PC-9 (cell line): ENCODE measurements around the gene RTEL1. TPM values are rescaled to one million over a fixed set of nuclear protein-coding genes. Genes with fewer than 3 reads are reported as not detected.
A peak's percentile ranks its signal among the peaks of the same experiment; 100 is the strongest.
"Not testable (repeated sequence)": the region's sequence is repeated elsewhere in the genome, so short reads cannot be mapped to it uniquely, and the experiment has no call there.

Experiments used
- BruUV-seq: library from RNA; stranded (reverse); fragments of 400-500 nt; replicated peaks from 2 replicates; lab custom pipeline; 2021; lab: Mats Ljungman, UMichigan
- CTCF ChIA-PET: fragments of 300-600 bp; sonication (Branson Sonifier 250); formaldehyde crosslinking; loops from one replicate; lab custom pipeline; 2022; ENCODE audit warnings: antibody characterized with exemption; lab: Charles Lee
- POLR2A ChIA-PET: fragments of 300-600 bp; sonication (Branson Sonifier 250); formaldehyde crosslinking; loops from one replicate; lab custom pipeline; 2022; ENCODE audit warnings: antibody characterized with exemption; ENCODE audit not compliant: unreplicated experiment; lab: Charles Lee
- DNase-seq, 2 experiments: peaks; one replicate each; pipeline versions ENCODE4 v3.0.0 to v3.0.0-alpha.2; 2015 to 2022; ENCODE audit warnings: mixed read lengths in 1 of 2
- H2AFZ ChIP-seq: fragments of 200-600 bp; sonication (generic); 2 replicates; pipeline ENCODE4 v1.8.1; 2017; ENCODE audit warnings: antibody characterized with exemption
- H3F3A ChIP-seq: fragments of 200-600 bp; sonication (generic); 2 replicates; pipeline ENCODE4 v1.8.1; 2017; ENCODE audit warnings: antibody characterized with exemption, mild to moderate bottlenecking, low read depth; ENCODE audit not compliant: insufficient read depth
- H3K27ac ChIP-seq: fragments of 200-600 bp; sonication (generic); 2 replicates; pipeline ENCODE4 v1.6.1; 2016; ENCODE audit warnings: mixed run types
- H3K27me3 ChIP-seq: fragments of 200-600 bp; sonication (generic); 2 replicates; pipeline ENCODE4 v1.6.1; 2016; ENCODE audit warnings: low read depth, mixed run types; ENCODE audit not compliant: insufficient read depth
- H3K36me3 ChIP-seq: fragments of 200-600 bp; sonication (generic); 2 replicates; pipeline ENCODE4 v1.6.1; 2016; ENCODE audit warnings: low read depth, mixed run types
- H3K4me1 ChIP-seq: fragments of 200-600 bp; sonication (generic); replicated peaks from 2 replicates; pipeline ENCODE4 v1.6.1; 2016; ENCODE audit warnings: mixed run types; ENCODE audit not compliant: insufficient read depth
- H3K4me2 ChIP-seq: fragments of 200-600 bp; sonication (generic); 2 replicates; pipeline ENCODE4 v1.6.1; 2017; ENCODE audit warnings: mixed run types
- H3K4me3 ChIP-seq: fragments of 200-600 bp; sonication (generic); 2 replicates; pipeline ENCODE4 v1.6.1; 2016; ENCODE audit warnings: mixed run types
- H3K79me2 ChIP-seq: fragments of 200-600 bp; sonication (generic); 2 replicates; pipeline ENCODE4 v1.6.1; 2017; ENCODE audit warnings: low read depth, mixed run types
- H3K9me2 ChIP-seq: fragments of 200-600 bp; sonication (generic); 2 replicates; pipeline ENCODE4 v1.8.1; 2017; ENCODE audit warnings: mild to moderate bottlenecking; ENCODE audit not compliant: insufficient read depth
- H3K9me3 ChIP-seq: fragments of 200-600 bp; sonication (generic); 2 replicates; pipeline ENCODE4 v1.8.1; 2016; ENCODE audit warnings: low read depth; ENCODE audit not compliant: insufficient read depth
- H4K20me1 ChIP-seq: fragments of 200-600 bp; sonication (generic); 2 replicates; pipeline ENCODE4 v1.8.1; 2017; ENCODE audit not compliant: insufficient read depth
- CTCF ChIP-seq: fragments of 200-600 bp; sonication (generic); conservative IDR thresholded peaks from 2 replicates; pipeline ENCODE4 v1.6.1; 2017; ENCODE audit warnings: mixed run types, antibody characterized with exemption, mild to moderate bottlenecking, moderate library complexity
- EZH2 ChIP-seq: fragments of 200-600 bp; sonication (generic); IDR thresholded peaks from 2 replicates; pipeline ENCODE4 v1.8.0; 2017; ENCODE audit warnings: antibody characterized with exemption, low read depth
- intact Hi-C: fragments of 100-400 bp; cut with micrococcal nuclease; formaldehyde crosslinking; loops from one replicate; pipeline ENCODE4 v1.10.0; 2022; ENCODE audit not compliant: unreplicated experiment
- total RNA-seq: library from RNA; stranded (reverse); gene quantifications from 2 replicates; pipeline ENCODE4 v1.2.3, GENCODE V29; 2021

RTEL1 gene
- total RNA-seq, 1 experiment from 2014 or later = 36.0 TPM

GRCh38 chr20:63657260-63657936 is 714 bp upstream of the RTEL1 start:
- H3K27ac ChIP-seq = no peak overlapping the region
- intact Hi-C loops = no loop called here
- H3K4me2 ChIP-seq = peak overlapping the region; percentile 96
- H3K79me2 ChIP-seq = peaks cover 25% of the 10 kb centered on the region
- H3K4me1 ChIP-seq = peaks cover 18% of the 10 kb centered on the region
- no peaks in the 10 kb centered on the region for H4K20me1 ChIP-seq
- no peaks in the 10 kb centered on the region for H3K9me3 ChIP-seq
- H3K27me3 ChIP-seq = no peaks in the 10 kb centered on the region
- ChIA-PET CTCF (interaction anchor here (1.2 to 1.3 kb wide), 2 partner anchors 16 to 120 kb away, joined by 3 to 9 read pairs; partner anchors contain the start of gene PTK6), POLR2A (interaction anchor here (0.5 kb wide), 1 partner anchor 399 kb away, joined by 3 read pairs; no protein-coding TSS in a partner anchor)
- no peaks in the 10 kb centered on the region for H3K9me2 ChIP-seq
- H3K36me3 ChIP-seq = peaks cover 8% of the 10 kb centered on the region
- peaks cover 7% of the 10 kb centered on the region for H3F3A ChIP-seq
- peak overlapping the region; percentile 92 for H2AFZ ChIP-seq
- no TSS peak for BruUV-seq
- TF ChIP-seq EZH2 (no peak), CTCF (no peak)
- no peak for DNase-seq
- peak overlapping the region; percentile 90; the same call in 1 of the 2 replicates for H3K4me3 ChIP-seq

- Histone ChIP-seq H3K4me3 (peak overlapping the region; percentile 90), H3K9me3 (no peaks in the 10 kb centered on the region), H3K4me2 (peak overlapping the region; percentile 96), H3K79me2 (peaks cover 25% of the 10 kb centered on the region), H2AFZ (peak overlapping the region; percentile 92), H4K20me1 (no peaks in the 10 kb centered on the region), H3K27ac (no peak overlapping the region), H3K27me3 (no peaks in the 10 kb centered on the region), H3K9me2 (no peaks in the 10 kb centered on the region), H3F3A (peaks cover 7% of the 10 kb centered on the region; the same call in 1 of the 2 replicates), H3K36me3 (peaks cover 8% of the 10 kb centered on the region), H3K4me1 (peaks cover 18% of the 10 kb centered on the region)
- CTCF ChIA-PET = interaction anchor here (0.6 to 1.3 kb wide), 4 partner anchors 17 to 444 kb away, joined by 3 to 9 read pairs (median 4); partner anchors contain the start of gene PTK6
- TSS peak; percentile 42 for BruUV-seq
- POLR2A ChIA-PET = interaction anchor here (0.8 to 1.0 kb wide), 2 partner anchors 40 to 206 kb away, joined by 3 to 5 read pairs; partner anchors contain the start of gene TPD52L2
- intact Hi-C loops = loop anchor here (1.0 kb wide), 1 partner anchor 24 kb away; no protein-coding TSS in a partner anchor
- TF ChIP-seq EZH2 (no peak), CTCF (no peak)
- DNase-seq = no peak
These were observed 656 bp downstream of the RTEL1 start for GRCh38 chr20:63658749-63659187.

GRCh38 chr20:63659370-63659769 is 1.3 kb downstream of the RTEL1 start:
- POLR2A ChIA-PET = no interaction called here
- H2AFZ ChIP-seq = peak overlapping the region; percentile 92
- peaks cover 25% of the 10 kb centered on the region for H3K79me2 ChIP-seq
- no peak overlapping the region for H3K27ac ChIP-seq
- DNase-seq = no peak
- peak overlapping the region; percentile 96 for H3K4me2 ChIP-seq
- no peaks in the 10 kb centered on the region for H3K9me3 ChIP-seq
- H3K9me2 ChIP-seq = no peaks in the 10 kb centered on the region
- peaks cover 6% of the 10 kb centered on the region; the same call in 1 of the 2 replicates for H3F3A ChIP-seq
- H3K4me3 ChIP-seq = peak overlapping the region; percentile 90
- BruUV-seq = no TSS peak
- H3K4me1 ChIP-seq = peaks cover 18% of the 10 kb centered on the region
- no peak for TF ChIP-seq CTCF
- no peak for TF ChIP-seq EZH2
- CTCF ChIA-PET = no interaction called here
- intact Hi-C loops = no loop called here
- H3K27me3 ChIP-seq = no peaks in the 10 kb centered on the region
- H3K36me3 ChIP-seq = peaks cover 8% of the 10 kb centered on the region
- H4K20me1 ChIP-seq = no peaks in the 10 kb centered on the region

GRCh38 chr20:63660174-63660573 is 2.1 kb downstream of the RTEL1 start:
- POLR2A ChIA-PET, H3K27ac ChIP-seq, H3F3A ChIP-seq, CTCF ChIA-PET, H3K4me3 ChIP-seq, H3K27me3 ChIP-seq, H3K9me2 ChIP-seq, H4K20me1 ChIP-seq, H3K9me3 ChIP-seq, H3K36me3 ChIP-seq, BruUV-seq, intact Hi-C loops, H2AFZ ChIP-seq, DNase-seq, H3K4me2 ChIP-seq: not testable (repeated sequence)
- H3K79me2 ChIP-seq = peaks cover 25% of the 10 kb centered on the region
- peaks cover 18% of the 10 kb centered on the region for H3K4me1 ChIP-seq
